A549 (cell line): ENCODE data around the gene POM121. TPM values are rescaled to one million over a fixed set of nuclear protein-coding genes. Genes with fewer than 3 reads are reported as not detected.
"Not testable (repeated sequence)": the region's sequence is repeated elsewhere in the genome, so short reads cannot be mapped to it uniquely, and the experiment has no call there.

Source experiments
- ATAC-seq, 2 experiments: fragments of 200-7000 bp in 1 of 2; fragments of >200 bp in 1 of 2; cut with Nextera tagmentation in 1 of 2; cut with Tn5 transposase in 1 of 2; 3 replicates each; pipeline versions ENCODE4 v1.8.0 to v1.9.1; 2018 to 2020; ENCODE audit warnings: mild to moderate bottlenecking in 1 of 2, moderate library complexity in 1 of 2
- CTCF ChIA-PET: fragments of 300-600 bp; sonication (Branson Sonifier 250); formaldehyde crosslinking; extraction: SDS; loops from one replicate; lab custom pipeline; 2021; ENCODE audit warnings: antibody characterized with exemption, inconsistent platforms; lab: Yijun Ruan, JAX
- POLR2A ChIA-PET: fragments of 350-600 bp; formaldehyde crosslinking; extraction: SDS; loops from one replicate; lab custom pipeline; 2021; ENCODE audit warnings: antibody characterized with exemption, inconsistent platforms; lab: Yijun Ruan, JAX
- DNase-seq, 2 experiments: peaks; one replicate each; pipeline versions ENCODE4 v3.0.0 to v3.0.0-alpha.2; 2011 to 2016; ENCODE audit warnings: low read depth in 1 of 2, low spot score in 1 of 2
- FAIRE-seq: peaks from 2 replicates; lab custom pipeline; 2011; peaks lifted over from hg19 to GRCh38; lab: Jason Lieb, UNC
- H3K27ac ChIP-seq, 2 experiments: fragments of >200 bp; sonication (Bioruptor Twin); formaldehyde crosslinking; 3 replicates each; pipeline ENCODE4 v1.5.1; 2016 to 2017
- H3K4me1 ChIP-seq: fragments of >200 bp; sonication (Bioruptor Twin); formaldehyde crosslinking; 3 replicates; pipeline ENCODE4 v1.6.1; 2016
- H3K4me2 ChIP-seq: fragments of >200 bp; sonication (Bioruptor Twin); formaldehyde crosslinking; 3 replicates; pipeline ENCODE4 v1.6.1; 2016
- H3K4me3 ChIP-seq: fragments of >200 bp; sonication (Bioruptor Twin); formaldehyde crosslinking; 3 replicates; pipeline ENCODE4 v1.5.1; 2016
- H3K9me3 ChIP-seq: fragments of >200 bp; sonication (Bioruptor Twin); formaldehyde crosslinking; 3 replicates; pipeline ENCODE4 v1.6.1; 2016
- BCL3 ChIP-seq: fragments of >200 bp; sonication (Bioruptor Twin); formaldehyde crosslinking; IDR thresholded peaks from 3 replicates; pipeline ENCODE4 v1.6.1; 2016
- CHD4 ChIP-seq: fragments of 200-600 bp; sonication (generic); IDR thresholded peaks from 2 replicates; pipeline ENCODE4 v1.6.1; 2016; ENCODE audit warnings: antibody characterized with exemption, mild to moderate bottlenecking, borderline replicate concordance
- E2F6 ChIP-seq: IDR thresholded peaks from 2 replicates; pipeline ENCODE4 v1.6.1; 2012; ENCODE audit warnings: low read depth, borderline replicate concordance
- GATA3 ChIP-seq: IDR thresholded peaks from 2 replicates; pipeline ENCODE4 v1.6.1; 2012; ENCODE audit warnings: borderline replicate concordance
- HEYL ChIP-seq: fragments of 250-450 bp; sonication (Bioruptor Pico); IDR thresholded peaks from 2 replicates; pipeline ENCODE4 v1.8.0; 2021; ENCODE audit warnings: mild to moderate bottlenecking, moderate library complexity
- JUN ChIP-seq, 2 experiments: fragments of >200 bp; sonication (Bioruptor Twin); formaldehyde crosslinking; IDR thresholded peaks; 2 replicates in 1 of 2; 3 replicates in 1 of 2; pipeline ENCODE4 v1.6.1; 2016 to 2017
- MAX ChIP-seq: IDR thresholded peaks from 2 replicates; pipeline ENCODE4 v1.6.1; 2012
- MYC ChIP-seq: IDR thresholded peaks from 2 replicates; pipeline ENCODE4 v1.6.1; 2012; ENCODE audit warnings: mild to moderate bottlenecking, inconsistent platforms, low read length, improper control_type of control experiment, borderline replicate concordance
- PHF8 ChIP-seq: fragments of 200-600 bp; sonication (generic); IDR thresholded peaks from 2 replicates; pipeline ENCODE4 v1.6.1; 2016; ENCODE audit warnings: low read depth, mild to moderate bottlenecking, antibody characterized with exemption, moderate library complexity, borderline replicate concordance
- POLR2A ChIP-seq: IDR thresholded peaks from 2 replicates; pipeline ENCODE4 v1.6.1; 2012; ENCODE audit warnings: mild to moderate bottlenecking, low read length
- REST ChIP-seq: fragments of 200-600 bp; sonication (generic); IDR thresholded peaks from 2 replicates; pipeline ENCODE4 v1.6.1; 2016; ENCODE audit warnings: antibody characterized with exemption, mild to moderate bottlenecking, moderate library complexity
- RFX5 ChIP-seq: fragments of 450-650 bp; IDR thresholded peaks from 2 replicates; pipeline ENCODE4 v1.7.1; 2014; ENCODE audit warnings: antibody characterized with exemption, mild to moderate bottlenecking, moderate library complexity
- WGBS: methylation state at CpG from one replicate; pipeline ENCODE4 v1.1.6; 2017; ENCODE audit errors: missing lambda C conversion rate; 5-methylcytosine and 5-hydroxymethylcytosine counted together
- polyA plus RNA-seq, 4 experiments: library from polyadenylated mRNA; depleted of rRNA in 3 of 4; stranded (reverse); fragments of >200 nt; fragmentation: RNase III in 1 of 4; extraction: RNeasy Plus Mini Kit Qiagen cat#74134 plus additional on column Dnase treatment in 1 of 4; gene quantifications; 2 replicates in 3 of 4; 3 replicates in 1 of 4; pipeline ENCODE4 v1.2.3, GENCODE V29; 2011 to 2017

POM121 gene
- polyA plus RNA-seq, 2 of the 4 experiments (the other 2 are of a cell fraction): 5.9 to 23.2 TPM

- TF ChIP-seq REST (no peak; the same call in 1 of the 2 replicates), HEYL (CRISPR knock-in tag) (no peak), CHD4 (no peak), RFX5 (peak; percentile 58; the same call in 1 of the 2 replicates), E2F6 (no peak), JUN (IDR thresholded peaks at IDR 0.05) (peak; percentile 74 to 92; a peak in 4 of 5 replicates)
- TF ChIP-seq, all 56 proteins: peak for 10
These were observed at the start of gene POM121 (continued) for GRCh38 chr7:72924733-72925545.

- ATAC-seq: peak; percentile 100
- DNase-seq: peak; percentile 43 to 92
- H3K4me1 ChIP-seq, POLR2A ChIA-PET, FAIRE-seq, H3K9me3 ChIP-seq: not testable (repeated sequence)
- peak overlapping the region; percentile 94 for H3K4me2 ChIP-seq
- H3K27ac ChIP-seq: peak overlapping the region; percentile 85 to 96
- peak; percentile 67; the same call in 1 of the 2 replicates for TF ChIP-seq MYC
- TF ChIP-seq BCL3: peak; percentile 34; the same call in 1 of the 3 replicates
- peak; percentile 48; the same call in 1 of the 2 replicates for TF ChIP-seq PHF8
- peak; percentile 34 to 63; a peak in 1 of 5 replicates for TF ChIP-seq JUN (IDR thresholded peaks at IDR 0.05)
- peak; percentile 83 for TF ChIP-seq POLR2A
- 0 out of 2 replicates have a peak, but pooled peaks have one; percentile 18 for TF ChIP-seq GATA3
- TF ChIP-seq MAX: peak; percentile 78
- CTCF ChIA-PET: interaction anchor here (0.7 kb wide), 1 partner anchor 54 kb away, joined by 3 read pairs; no protein-coding TSS in a partner anchor
- H3K4me3 ChIP-seq: peak overlapping the region; percentile 81
- WGBS: 0% methylated on average over 12 of the region's 59 CpGs
These were observed 45.7 kb upstream of the POM121 start for GRCh38 chr7:72879079-72879736.

- Histone ChIP-seq H3K4me2 (peak overlapping the region; percentile 94), H3K27ac (peak overlapping the region; percentile 85 to 96), H3K4me3 (peak overlapping the region; percentile 81)
- 3% methylated on average over 23 of the region's 35 CpGs for WGBS
- CTCF ChIA-PET: interaction anchor here (0.7 kb wide), 1 partner anchor 54 kb away, joined by 3 read pairs; no protein-coding TSS in a partner anchor
- FAIRE-seq, POLR2A ChIA-PET, H3K9me3 ChIP-seq, H3K4me1 ChIP-seq: not testable (repeated sequence)
- DNase-seq (peak; percentile 4 to 59), ATAC-seq (peak; percentile 36 to 51; a peak in 4 of 6 replicates)
- TF ChIP-seq MAX (peak; percentile 18; the same call in 1 of the 2 replicates), POLR2A (peak; percentile 41; the same call in 1 of the 2 replicates), PHF8 (peak; percentile 37; the same call in 1 of the 2 replicates)
These were observed 45.1 kb upstream of the POM121 start for GRCh38 chr7:72879737-72880215.

GRCh38 chr7:72891750-72892149, 33.1 kb upstream of the POM121 start:
- H3K27ac ChIP-seq, CTCF ChIA-PET, H3K9me3 ChIP-seq, POLR2A ChIA-PET, H3K4me1 ChIP-seq, ATAC-seq, H3K4me2 ChIP-seq, FAIRE-seq, DNase-seq, H3K4me3 ChIP-seq: not testable (repeated sequence)
- WGBS: 84% methylated on average over 4 of the region's 4 CpGs

GRCh38 chr7:72904740-72905139, 20.2 kb upstream of the POM121 start:
- FAIRE-seq, DNase-seq, CTCF ChIA-PET, H3K4me3 ChIP-seq, H3K4me1 ChIP-seq, H3K4me2 ChIP-seq, H3K27ac ChIP-seq, ATAC-seq, POLR2A ChIA-PET: not testable (repeated sequence)
- 95% methylated on average over 6 of the region's 6 CpGs for WGBS
- peaks cover 15% of the 10 kb centered on the region for H3K9me3 ChIP-seq

- ATAC-seq, H3K9me3 ChIP-seq, H3K27ac ChIP-seq, H3K4me1 ChIP-seq, FAIRE-seq, H3K4me3 ChIP-seq, H3K4me2 ChIP-seq, POLR2A ChIA-PET, DNase-seq: not testable (repeated sequence)
- 91% methylated on average over 10 of the region's 10 CpGs for WGBS
- CTCF ChIA-PET: interaction anchor here (1.4 kb wide), 1 partner anchor 85 kb away, joined by 3 read pairs; no protein-coding TSS in a partner anchor
These were observed 16.5 kb upstream of the POM121 start for GRCh38 chr7:72908422-72908821.
